B cell (primary cell): ENCODE results near the gene CRTC1. TPM values are rescaled to one million over a fixed set of nuclear protein-coding genes. Genes with fewer than 3 reads are reported as not detected.

ENCODE experiments used
- ATAC-seq: fragments of 200-7000 bp; cut with Tn5 transposase; one replicate; pipeline ENCODE4 v1.10.0; 2021; ENCODE audit warnings: low read depth, mild to moderate bottlenecking, moderate number of reproducible peaks, moderate library complexity
- CTCF ChIA-PET: fragments of 350-600 bp; sonication (Branson Sonifier 250); formaldehyde crosslinking; loops from one replicate; lab custom pipeline; 2021; ENCODE audit warnings: antibody characterized with exemption, inconsistent platforms; lab: Charles Lee
- POLR2A ChIA-PET: fragments of 350-600 bp; sonication (Branson Sonifier 250); formaldehyde crosslinking; loops from one replicate; lab custom pipeline; 2021; ENCODE audit warnings: antibody characterized with exemption; lab: Charles Lee
- DNase-seq: peaks from one replicate; pipeline ENCODE4 v3.0.0; 2013
- H2AFZ ChIP-seq: 2 replicates; pipeline ENCODE4 v1.6.1; 2012; ENCODE audit warnings: mild to moderate bottlenecking, low read depth, low read length; ENCODE audit not compliant: insufficient read depth, poor library complexity, severe bottlenecking
- H3K27ac ChIP-seq, 2 donors: 1 replicate in 1 of 2; 2 replicates in 1 of 2; pipeline ENCODE4 v1.5.1; 2012 to 2013; ENCODE audit warnings: low read length in 2 of 2, mild to moderate bottlenecking in 2 of 2, moderate library complexity in 1 of 2
- H3K27me3 ChIP-seq, 4 experiments: fragments of 200-600 bp in 1 of 4; sonication (generic) in 1 of 4; replicated peaks in 1 of 4; 1 replicate in 2 of 4; 2 replicates in 2 of 4; pipeline versions ENCODE4 v1.6.1 to v1.7.0; 2013 to 2016; ENCODE audit warnings: low read length in 3 of 4, mild to moderate bottlenecking in 2 of 4, mixed read lengths in 1 of 4, moderate library complexity in 1 of 4; ENCODE audit not compliant: insufficient read depth in 4 of 4, control insufficient read depth in 3 of 4; ENCODE audit errors: control extremely low read depth in 1 of 4
- H3K36me3 ChIP-seq, 2 experiments: replicated peaks in 1 of 2; 1 replicate in 1 of 2; 2 replicates in 1 of 2; pipeline versions ENCODE4 v1.6.1 to v1.7.1; 2013; ENCODE audit warnings: low read length in 1 of 2; ENCODE audit not compliant: insufficient read depth in 2 of 2, control insufficient read depth in 1 of 2; ENCODE audit errors: control extremely low read depth in 1 of 2, extremely low read depth in 1 of 2
- H3K4me1 ChIP-seq, 2 donors: fragments of 200-600 bp in 1 of 2; sonication (generic) in 1 of 2; 1 replicate in 1 of 2; 2 replicates in 1 of 2; pipeline versions ENCODE4 v1.5.1 to v1.6.1; 2013 to 2017; ENCODE audit warnings: low read length in 2 of 2; ENCODE audit not compliant: control insufficient read depth in 2 of 2, insufficient read depth in 2 of 2
- H3K4me2 ChIP-seq: replicated peaks from 2 replicates; pipeline ENCODE3; 2012; ENCODE audit warnings: mild to moderate bottlenecking, low read depth, low read length; ENCODE audit not compliant: poor library complexity, severe bottlenecking
- H3K4me3 ChIP-seq, 5 experiments: fragments of 200-600 bp in 1 of 5; sonication (generic) in 1 of 5; 1 replicate in 3 of 5; 2 replicates in 2 of 5; pipeline versions ENCODE4 v1.5.1 to v1.7.0; 2011 to 2016; ENCODE audit warnings: low read length in 4 of 5, mild to moderate bottlenecking in 4 of 5, low read depth in 2 of 5, control low read depth in 1 of 5, moderate library complexity in 1 of 5; ENCODE audit not compliant: insufficient read depth in 1 of 5; ENCODE audit errors: control extremely low read depth in 1 of 5, extremely low read depth in 1 of 5
- H3K79me2 ChIP-seq: fragments of 200-600 bp; sonication (generic); one replicate; pipeline ENCODE4 v1.6.0; 2016; ENCODE audit warnings: low read length; ENCODE audit not compliant: control insufficient read depth, insufficient read depth
- H3K9ac ChIP-seq: fragments of 200-600 bp; sonication (generic); 2 replicates; pipeline ENCODE4 v1.6.1; 2017; ENCODE audit warnings: mild to moderate bottlenecking, low read length, moderate library complexity
- H3K9me3 ChIP-seq, 3 donors: one replicate each; pipeline versions ENCODE4 v1.6.1 to v1.7.1; 2013; ENCODE audit warnings: low read length in 2 of 3; ENCODE audit not compliant: control insufficient read depth in 2 of 3, insufficient read depth in 1 of 3; ENCODE audit errors: control extremely low read depth in 1 of 3
- H4K20me1 ChIP-seq: 2 replicates; pipeline ENCODE4 v1.6.0; 2012; ENCODE audit warnings: mild to moderate bottlenecking, low read length; ENCODE audit not compliant: insufficient read depth, control insufficient read depth, poor library complexity, severe bottlenecking
- H3K27ac Mint-ChIP-seq: one replicate; pipeline ENCODE4 v1.8.0; 2021; ENCODE audit warnings: mixed read lengths
- H3K27me3 Mint-ChIP-seq: one replicate; pipeline ENCODE4 v1.8.0; 2021; ENCODE audit warnings: mixed read lengths
- H3K4me1 Mint-ChIP-seq: one replicate; pipeline ENCODE4 v1.8.0; 2021; ENCODE audit warnings: mixed read lengths
- H3K4me3 Mint-ChIP-seq: one replicate; pipeline ENCODE4 v1.8.0; 2021; ENCODE audit warnings: mixed read lengths
- H3K9me3 Mint-ChIP-seq: one replicate; pipeline ENCODE4 v1.8.0; 2022; ENCODE audit warnings: mixed read lengths; ENCODE audit not compliant: insufficient read depth
- EZH2 ChIP-seq: IDR thresholded peaks from 2 replicates; pipeline ENCODE4 v1.6.1; 2012; ENCODE audit warnings: borderline replicate concordance, low read depth, mild to moderate bottlenecking, moderate library complexity, low read length; ENCODE audit not compliant: insufficient read depth, poor library complexity, severe bottlenecking
- WGBS: methylation state at CpG from one replicate; pipeline ENCODE4 v1.1.5; 2013; ENCODE audit warnings: missing lambda C conversion rate; ENCODE audit not compliant: insufficient coverage; 5-methylcytosine and 5-hydroxymethylcytosine counted together
- intact Hi-C: fragments of 100-400 bp; cut with micrococcal nuclease; formaldehyde crosslinking; loops from one replicate; pipeline ENCODE4 v1.10.0; 2022
- polyA plus RNA-seq: library from polyadenylated mRNA; depleted of rRNA; stranded (reverse); fragments of >200 nt; gene quantifications from 2 replicates; pipeline ENCODE4 v1.2.3, GENCODE V29; 2012
- total RNA-seq, 2 donors: library from RNA; stranded (reverse); fragments of 120-200 nt in 1 of 2; gene quantifications; 1 replicate in 1 of 2; 2 replicates in 1 of 2; pipeline versions ENCODE4 v1.2.3 to v1.2.4, GENCODE V29; 2013 to 2022
- TF ChIP-seq, protein P1 (sequence below): fragments of 200-600 bp; IDR thresholded peaks from one replicate; pipeline ENCODE4 v1.8.0; 2022; ENCODE audit warnings: antibody characterized with exemption, mild to moderate bottlenecking

CRTC1 gene
- total and polyA plus RNA-seq, 2 donors (not counting 1 experiment from before 2014, with no cell fraction given), result 15.9 to 30.1 TPM

DNA sequence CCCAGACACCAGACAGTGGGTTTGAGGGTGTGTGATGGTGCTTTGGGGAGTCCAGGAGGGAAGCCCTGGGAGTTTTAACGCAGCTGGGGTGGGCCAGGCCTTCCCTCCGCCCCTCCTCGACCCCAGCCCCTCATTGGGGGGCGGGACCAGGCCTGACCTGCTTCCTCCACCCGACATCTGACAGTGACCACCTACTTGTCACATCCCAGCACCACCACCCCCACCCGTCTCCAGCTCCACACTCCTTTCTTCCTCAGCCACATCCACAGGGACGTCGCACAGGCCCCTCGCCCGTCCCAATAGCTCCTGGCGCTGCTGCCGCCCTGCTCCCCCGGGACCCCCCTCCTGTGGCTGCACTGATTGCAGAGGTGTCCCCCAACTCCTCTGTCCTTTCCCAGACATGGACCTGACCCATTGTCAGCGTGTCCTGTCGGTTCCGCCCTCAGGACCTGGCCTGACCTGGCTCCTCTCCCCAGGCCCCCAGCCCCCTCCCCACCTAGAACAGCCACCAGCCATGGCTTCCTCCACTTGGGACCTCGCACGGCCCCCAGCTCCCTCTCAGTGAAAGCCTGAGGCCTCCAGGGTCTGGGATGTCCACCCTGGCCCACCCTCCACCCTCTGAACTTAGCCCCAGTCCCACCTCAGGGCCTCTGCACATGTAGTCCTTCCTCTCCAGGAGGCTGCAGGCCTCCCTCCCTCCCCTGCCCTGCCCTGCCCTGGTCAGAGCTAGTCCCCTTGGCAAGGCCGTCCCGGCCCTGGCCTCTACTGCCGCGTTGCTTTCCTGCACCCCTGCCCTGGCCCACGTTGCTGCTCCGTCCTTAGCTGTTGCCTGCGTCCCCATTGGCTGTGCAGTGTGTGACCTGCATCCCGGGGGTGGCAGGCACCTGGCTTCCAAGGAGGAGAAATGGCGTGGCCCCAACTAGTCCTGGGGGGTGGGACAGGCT is 77.2 kb downstream of the CRTC1 start:
- ATAC-seq, result no peak
- no peaks in the 10 kb centered on the region for H3K9me3 Mint-ChIP-seq
- H3K9ac ChIP-seq, result no peak overlapping the region
- H3K4me1 ChIP-seq, result peaks cover 0 to 9% of the 10 kb centered on the region in 2 donors
- no peak for TF ChIP-seq EZH2
- TF ChIP-seq, protein P1, sequence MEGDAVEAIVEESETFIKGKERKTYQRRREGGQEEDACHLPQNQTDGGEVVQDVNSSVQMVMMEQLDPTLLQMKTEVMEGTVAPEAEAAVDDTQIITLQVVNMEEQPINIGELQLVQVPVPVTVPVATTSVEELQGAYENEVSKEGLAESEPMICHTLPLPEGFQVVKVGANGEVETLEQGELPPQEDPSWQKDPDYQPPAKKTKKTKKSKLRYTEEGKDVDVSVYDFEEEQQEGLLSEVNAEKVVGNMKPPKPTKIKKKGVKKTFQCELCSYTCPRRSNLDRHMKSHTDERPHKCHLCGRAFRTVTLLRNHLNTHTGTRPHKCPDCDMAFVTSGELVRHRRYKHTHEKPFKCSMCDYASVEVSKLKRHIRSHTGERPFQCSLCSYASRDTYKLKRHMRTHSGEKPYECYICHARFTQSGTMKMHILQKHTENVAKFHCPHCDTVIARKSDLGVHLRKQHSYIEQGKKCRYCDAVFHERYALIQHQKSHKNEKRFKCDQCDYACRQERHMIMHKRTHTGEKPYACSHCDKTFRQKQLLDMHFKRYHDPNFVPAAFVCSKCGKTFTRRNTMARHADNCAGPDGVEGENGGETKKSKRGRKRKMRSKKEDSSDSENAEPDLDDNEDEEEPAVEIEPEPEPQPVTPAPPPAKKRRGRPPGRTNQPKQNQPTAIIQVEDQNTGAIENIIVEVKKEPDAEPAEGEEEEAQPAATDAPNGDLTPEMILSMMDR, result no peak
- no peak for DNase-seq
- no peak overlapping the region for H2AFZ ChIP-seq
- no peaks in the 10 kb centered on the region for H3K27me3 ChIP-seq
- H3K4me3 ChIP-seq, result no peak overlapping the region
- H3K27ac ChIP-seq, result no peak overlapping the region
- H4K20me1 ChIP-seq, result no peaks in the 10 kb centered on the region
- no peak overlapping the region for H3K27ac Mint-ChIP-seq
- no peak overlapping the region for H3K4me3 Mint-ChIP-seq
- H3K27me3 Mint-ChIP-seq, result no peaks in the 10 kb centered on the region
- WGBS, result 96% methylated on average over 25 of the region's 27 CpGs
- no peaks in the 10 kb centered on the region for H3K79me2 ChIP-seq
- no peaks in the 10 kb centered on the region for H3K9me3 ChIP-seq
- intact Hi-C loops, result no loop called here
- ChIA-PET CTCF (no interaction called here), POLR2A (no interaction called here)
- H3K36me3 ChIP-seq, result no peaks in the 10 kb centered on the region
- no peak overlapping the region for H3K4me2 ChIP-seq
- H3K4me1 Mint-ChIP-seq, result no peaks in the 10 kb centered on the region

DNA sequence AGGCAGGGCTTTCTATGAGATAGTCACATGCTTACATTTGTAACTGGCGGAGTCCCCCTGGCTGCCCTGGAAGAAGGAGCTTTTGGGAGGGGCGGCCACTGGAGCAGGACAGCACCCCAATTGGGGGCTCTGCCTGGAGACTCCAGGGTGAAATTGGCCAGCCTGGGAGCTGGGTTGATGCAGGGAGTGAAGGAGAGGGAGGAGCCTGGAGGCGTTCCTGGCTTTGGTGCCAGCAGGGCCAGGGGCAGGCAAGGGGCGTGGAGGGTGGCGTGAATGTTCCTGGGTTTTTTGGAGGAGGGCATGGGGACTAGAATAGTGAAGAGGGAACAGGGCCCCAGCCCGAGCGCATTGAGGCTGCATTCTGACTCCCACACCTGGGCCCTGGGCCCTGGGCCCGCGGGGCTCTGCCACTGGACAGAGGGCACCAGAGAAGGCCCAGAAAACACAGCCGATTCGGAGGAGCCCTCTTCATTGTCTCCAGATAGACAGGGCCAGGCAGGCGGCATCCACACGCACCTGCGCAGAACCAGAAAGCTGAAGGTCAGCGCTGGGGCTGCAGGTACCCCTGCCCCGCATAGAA is 78.1 kb downstream of the CRTC1 start:
- peaks cover 0 to 9% of the 10 kb centered on the region in 2 donors for H3K4me1 ChIP-seq
- DNase-seq (no peak), ATAC-seq (no peak)
- no peaks in the 10 kb centered on the region for H4K20me1 ChIP-seq
- H3K27me3 ChIP-seq, result no peaks in the 10 kb centered on the region
- no peaks in the 10 kb centered on the region for H3K36me3 ChIP-seq
- H3K4me3 ChIP-seq, result no peak overlapping the region
- no peaks in the 10 kb centered on the region for H3K4me1 Mint-ChIP-seq
- H3K9me3 ChIP-seq, result no peaks in the 10 kb centered on the region
- H3K27ac ChIP-seq, result no peak overlapping the region
- no peaks in the 10 kb centered on the region for H3K9me3 Mint-ChIP-seq
- H2AFZ ChIP-seq, result no peak overlapping the region
- H3K9ac ChIP-seq, result no peak overlapping the region
- no peak overlapping the region for H3K4me2 ChIP-seq
- 96% methylated on average over 13 of the region's 16 CpGs for WGBS
- ChIA-PET POLR2A (no interaction called here), CTCF (no interaction called here)
- H3K4me3 Mint-ChIP-seq, result no peak overlapping the region
- H3K27me3 Mint-ChIP-seq, result no peaks in the 10 kb centered on the region
- H3K27ac Mint-ChIP-seq, result no peak overlapping the region
- H3K79me2 ChIP-seq, result no peaks in the 10 kb centered on the region
- intact Hi-C loops, result no loop called here
- TF ChIP-seq EZH2, result no peak
- TF ChIP-seq, protein P1, result no peak
